DOHH2 (cell line): ENCODE results near the gene SMARCD1.

Source experiments
- H3F3A ChIP-seq: fragments of 200-600 bp; sonication (generic), shearing (Covaris generic); 2 replicates; pipeline ENCODE4 v1.6.0; 2016; ENCODE audit warnings: antibody characterized with exemption, mild to moderate bottlenecking; ENCODE audit not compliant: control insufficient read depth, insufficient read depth
- H3K27ac ChIP-seq: fragments of 200-600 bp; sonication (generic); 2 replicates; pipeline ENCODE4 v1.5.1; 2014; ENCODE audit warnings: low read depth, mild to moderate bottlenecking, low read length, moderate library complexity
- H3K27me3 ChIP-seq: fragments of 200-600 bp; sonication (generic); 2 replicates; pipeline ENCODE4 v1.6.1; 2014; ENCODE audit warnings: mild to moderate bottlenecking, low read length, mixed read lengths; ENCODE audit not compliant: control insufficient read depth
- H3K36me3 ChIP-seq: fragments of 200-600 bp; sonication (generic); 2 replicates; pipeline ENCODE4 v1.6.1; 2014; ENCODE audit warnings: mild to moderate bottlenecking, low read length, moderate library complexity, mixed read lengths; ENCODE audit not compliant: control insufficient read depth
- H3K4me1 ChIP-seq: fragments of 200-600 bp; sonication (generic); 2 replicates; pipeline ENCODE4 v1.6.1; 2014; ENCODE audit warnings: mild to moderate bottlenecking, low read length, mixed read lengths; ENCODE audit not compliant: control insufficient read depth
- H3K4me2 ChIP-seq: fragments of 200-600 bp; sonication (generic); 2 replicates; pipeline ENCODE4 v1.6.0; 2014; ENCODE audit warnings: mild to moderate bottlenecking, low read length, moderate library complexity
- H3K4me3 ChIP-seq: fragments of 200-600 bp; sonication (generic); 2 replicates; pipeline ENCODE4 v1.5.1; 2014; ENCODE audit warnings: mild to moderate bottlenecking, low read length, mixed read lengths
- H3K79me2 ChIP-seq: fragments of 200-600 bp; sonication (generic); 2 replicates; pipeline ENCODE4 v1.6.1; 2014; ENCODE audit warnings: mild to moderate bottlenecking, low read length, mixed read lengths; ENCODE audit not compliant: control insufficient read depth
- H3K9me2 ChIP-seq: fragments of 200-600 bp; sonication (generic); replicated peaks from 2 replicates; pipeline ENCODE4 v1.6.1; 2014; ENCODE audit warnings: mild to moderate bottlenecking, low read length, mixed read lengths; ENCODE audit not compliant: control insufficient read depth
- H3K9me3 ChIP-seq: fragments of 200-600 bp; sonication (generic); 2 replicates; pipeline ENCODE4 v1.6.1; 2014; ENCODE audit warnings: antibody characterized with exemption, low read length, mixed read lengths; ENCODE audit not compliant: control insufficient read depth, insufficient read depth
- H4K20me1 ChIP-seq: fragments of 200-600 bp; sonication (generic); 2 replicates; pipeline ENCODE4 v1.6.0; 2014; ENCODE audit warnings: low read depth, mild to moderate bottlenecking, antibody characterized with exemption, low read length, moderate library complexity; ENCODE audit not compliant: control insufficient read depth, insufficient read depth
- EZH2phosphoT487 ChIP-seq: fragments of 200-600 bp; sonication (generic); IDR thresholded peaks from 2 replicates; pipeline ENCODE4 v1.6.1; 2017; ENCODE audit warnings: borderline replicate concordance, mild to moderate bottlenecking, antibody characterized with exemption, low read length, moderate library complexity, mixed read lengths
- TF ChIP-seq, protein P1 (sequence below): fragments of 200-600 bp; sonication (generic); IDR thresholded peaks from one replicate; pipeline ENCODE4 v1.5.1; 2014; ENCODE audit warnings: antibody characterized with exemption, mild to moderate bottlenecking, low read depth, low read length; ENCODE audit not compliant: poor library complexity, severe bottlenecking

SMARCD1 gene

DNA sequence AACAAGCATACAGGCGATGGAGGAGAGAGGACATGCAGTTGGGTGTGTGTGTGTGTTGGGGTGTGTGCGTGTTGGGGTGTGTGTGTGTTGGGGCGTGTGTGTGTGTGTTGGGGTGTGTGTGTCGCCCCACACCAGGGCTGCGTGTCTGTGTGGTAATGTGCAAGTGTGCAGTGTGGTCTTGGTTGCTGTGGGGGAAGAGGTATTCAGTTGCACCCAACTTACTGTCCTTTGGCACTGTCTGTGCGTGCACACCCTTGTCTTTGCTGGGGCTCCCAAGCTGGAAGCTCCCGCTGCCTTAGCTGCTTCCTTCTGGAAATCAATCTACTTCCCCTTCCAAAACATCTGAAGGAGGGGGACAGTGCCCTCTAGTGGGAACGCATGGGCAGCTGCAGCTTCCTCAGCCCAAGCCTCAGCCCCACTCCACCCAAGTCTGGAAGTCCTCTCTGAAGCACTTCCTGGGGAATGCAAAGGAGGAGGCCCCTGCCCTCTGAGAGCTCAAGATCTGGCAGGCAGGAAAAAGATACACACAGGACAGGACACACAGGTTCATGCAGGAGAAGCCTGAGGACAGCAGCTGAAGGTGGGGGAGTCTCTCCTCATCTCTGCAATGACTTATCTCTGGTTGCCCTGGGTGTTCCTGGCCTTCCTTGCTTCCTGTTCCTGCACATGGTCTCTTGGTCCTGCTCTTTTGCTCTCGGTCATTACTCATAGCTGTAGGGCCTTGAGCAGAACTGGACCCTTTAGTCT lies 14.7 kb upstream of the SMARCD1 start:
- Histone ChIP-seq H3K27me3 (peaks cover 17% of the 10 kb centered on the region), H3K4me3 (peak overlapping the region; percentile 62), H3K4me1 (peaks cover 19% of the 10 kb centered on the region), H4K20me1 (no peaks in the 10 kb centered on the region), H3K27ac (no peak overlapping the region), H3F3A (no peaks in the 10 kb centered on the region; the same call in 1 of the 2 replicates), H3K79me2 (no peaks in the 10 kb centered on the region), H3K4me2 (peak overlapping the region; percentile 68), H3K9me2 (no peaks in the 10 kb centered on the region), H3K9me3 (no peaks in the 10 kb centered on the region), H3K36me3 (no peaks in the 10 kb centered on the region)
- TF ChIP-seq, protein P1, sequence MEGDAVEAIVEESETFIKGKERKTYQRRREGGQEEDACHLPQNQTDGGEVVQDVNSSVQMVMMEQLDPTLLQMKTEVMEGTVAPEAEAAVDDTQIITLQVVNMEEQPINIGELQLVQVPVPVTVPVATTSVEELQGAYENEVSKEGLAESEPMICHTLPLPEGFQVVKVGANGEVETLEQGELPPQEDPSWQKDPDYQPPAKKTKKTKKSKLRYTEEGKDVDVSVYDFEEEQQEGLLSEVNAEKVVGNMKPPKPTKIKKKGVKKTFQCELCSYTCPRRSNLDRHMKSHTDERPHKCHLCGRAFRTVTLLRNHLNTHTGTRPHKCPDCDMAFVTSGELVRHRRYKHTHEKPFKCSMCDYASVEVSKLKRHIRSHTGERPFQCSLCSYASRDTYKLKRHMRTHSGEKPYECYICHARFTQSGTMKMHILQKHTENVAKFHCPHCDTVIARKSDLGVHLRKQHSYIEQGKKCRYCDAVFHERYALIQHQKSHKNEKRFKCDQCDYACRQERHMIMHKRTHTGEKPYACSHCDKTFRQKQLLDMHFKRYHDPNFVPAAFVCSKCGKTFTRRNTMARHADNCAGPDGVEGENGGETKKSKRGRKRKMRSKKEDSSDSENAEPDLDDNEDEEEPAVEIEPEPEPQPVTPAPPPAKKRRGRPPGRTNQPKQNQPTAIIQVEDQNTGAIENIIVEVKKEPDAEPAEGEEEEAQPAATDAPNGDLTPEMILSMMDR = peak; percentile 98
- no peak for TF ChIP-seq EZH2phosphoT487

DNA sequence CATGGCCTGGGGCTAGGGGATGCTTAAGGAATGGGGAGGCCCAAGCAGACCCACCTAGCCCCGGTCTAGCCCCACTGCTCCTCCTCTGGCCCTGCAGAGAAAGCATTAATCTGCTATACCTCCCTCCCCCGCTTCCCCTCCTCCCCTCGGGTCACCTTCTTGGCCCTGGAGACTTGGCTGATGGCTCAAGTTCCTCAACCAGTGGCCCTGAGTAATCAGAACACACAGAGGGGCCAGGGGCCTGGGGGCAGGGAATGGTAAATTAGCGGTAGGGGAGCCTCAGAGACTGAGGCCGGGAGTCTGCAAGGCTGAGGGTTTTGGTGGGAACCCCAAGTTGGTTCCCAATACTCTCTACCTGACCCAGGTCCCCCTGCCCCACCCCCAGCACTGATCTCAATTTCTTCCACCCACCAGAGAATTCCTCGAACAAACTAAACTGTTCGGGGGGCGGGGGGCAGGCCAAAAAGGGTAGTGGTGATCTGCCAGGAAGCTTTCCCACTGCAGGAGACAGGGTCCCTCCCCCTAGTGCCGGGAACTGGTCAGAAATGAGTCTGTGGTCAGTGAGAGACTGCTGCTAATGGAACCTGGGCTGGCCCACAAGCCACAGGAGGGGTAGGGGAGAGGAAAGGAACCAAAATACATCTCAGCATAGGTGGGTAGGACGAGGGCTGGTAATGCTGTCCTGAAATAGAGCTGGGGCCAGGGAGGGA lies 12.8 kb upstream of the SMARCD1 start:
- Histone ChIP-seq H3K27ac (no peak overlapping the region), H3K9me2 (no peaks in the 10 kb centered on the region), H3K9me3 (no peaks in the 10 kb centered on the region), H4K20me1 (no peaks in the 10 kb centered on the region), H3K4me2 (peak overlapping the region; percentile 21; the same call in 1 of the 2 replicates), H3F3A (no peaks in the 10 kb centered on the region), H3K27me3 (peaks cover 3% of the 10 kb centered on the region; the same call in 1 of the 2 replicates), H3K36me3 (no peaks in the 10 kb centered on the region), H3K4me3 (no peak overlapping the region), H3K79me2 (no peaks in the 10 kb centered on the region), H3K4me1 (peaks cover 19% of the 10 kb centered on the region)
- TF ChIP-seq, protein P1 = no peak

DNA sequence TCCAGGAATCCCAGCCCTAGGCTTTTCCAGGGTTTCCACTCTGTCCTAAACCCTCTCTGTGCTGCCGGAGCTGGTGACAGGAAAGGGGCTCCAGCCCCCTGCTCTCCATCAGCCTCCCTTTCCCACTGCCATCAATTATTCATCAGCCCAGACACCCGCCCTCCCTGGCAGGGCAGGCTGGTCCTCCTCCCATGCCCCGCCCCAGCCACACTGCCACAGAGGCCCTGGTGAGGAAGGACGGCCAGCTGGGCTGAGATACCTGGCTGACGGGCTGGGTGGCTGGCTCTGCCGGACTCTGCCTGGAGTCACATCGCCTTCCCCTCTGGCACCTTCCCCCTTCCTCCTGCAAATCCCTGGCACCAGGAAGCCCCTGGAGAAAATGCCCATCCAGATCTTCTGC lies 11.9 kb upstream of the SMARCD1 start:
- H3F3A ChIP-seq = no peaks in the 10 kb centered on the region
- H3K27me3 ChIP-seq = no peaks in the 10 kb centered on the region
- H3K9me3 ChIP-seq = no peaks in the 10 kb centered on the region
- peaks cover 19% of the 10 kb centered on the region for H3K4me1 ChIP-seq
- no peaks in the 10 kb centered on the region for H3K79me2 ChIP-seq
- no peak overlapping the region for H3K4me3 ChIP-seq
- H4K20me1 ChIP-seq = no peaks in the 10 kb centered on the region
- H3K9me2 ChIP-seq = no peaks in the 10 kb centered on the region
- TF ChIP-seq, protein P1 = no peak
- TF ChIP-seq EZH2phosphoT487 = no peak
- no peaks in the 10 kb centered on the region for H3K36me3 ChIP-seq
- H3K27ac ChIP-seq = no peak overlapping the region
- H3K4me2 ChIP-seq = no peak overlapping the region
